H1 (cell line): ENCODE measurements around the gene CD300C. TPM values are rescaled to one million over a fixed set of nuclear protein-coding genes. Genes with fewer than 3 reads are reported as not detected.

ENCODE experiments used
- CTCF ChIA-PET: fragments of 300-600 bp; sonication (Branson Sonifier 250); formaldehyde crosslinking; loops from one replicate; lab custom pipeline; 2021; ENCODE audit not compliant: partially characterized antibody; lab: Charles Lee
- POLR2A ChIA-PET: fragments of 300-600 bp; sonication (Branson Sonifier 250); formaldehyde crosslinking; loops from one replicate; lab custom pipeline; 2021; ENCODE audit warnings: inconsistent platforms; ENCODE audit not compliant: partially characterized antibody; lab: Charles Lee
- DNase-seq, 2 experiments: peaks; one replicate each; pipeline versions ENCODE4 v3.0.0 to v3.0.0-alpha.2; 2010 to 2022; ENCODE audit warnings: low spot score in 2 of 2, low read depth in 1 of 2, mixed read lengths in 1 of 2
- FAIRE-seq: peaks from 2 replicates; lab custom pipeline; 2011; peaks lifted over from hg19 to GRCh38; lab: Jason Lieb, UNC
- H2AFZ ChIP-seq: 2 replicates; pipeline ENCODE4 v1.8.1; 2012; ENCODE audit warnings: low read length, inconsistent platforms
- H2AK5ac ChIP-seq: 2 replicates; pipeline ENCODE4 v1.6.1; 2013; ENCODE audit warnings: low read depth, low read length
- H2BK120ac ChIP-seq: replicated peaks from 2 replicates; pipeline ENCODE3; 2013; ENCODE audit warnings: low read depth, low read length, inconsistent platforms
- H2BK12ac ChIP-seq: 2 replicates; pipeline ENCODE4 v1.6.1; 2013; ENCODE audit warnings: low read depth, low read length
- H2BK15ac ChIP-seq: 2 replicates; pipeline ENCODE4 v1.6.1; 2013; ENCODE audit warnings: low read length
- H2BK20ac ChIP-seq: 2 replicates; pipeline ENCODE4 v1.6.1; 2013; ENCODE audit warnings: low read length
- H2BK5ac ChIP-seq: 2 replicates; pipeline ENCODE4 v1.6.1; 2013; ENCODE audit warnings: low read depth, low read length
- H3K14ac ChIP-seq: 2 replicates; pipeline ENCODE4 v1.6.1; 2013; ENCODE audit warnings: inconsistent platforms; ENCODE audit not compliant: insufficient read length
- H3K18ac ChIP-seq: 2 replicates; pipeline ENCODE4 v1.6.1; 2013; ENCODE audit warnings: low read length; ENCODE audit errors: extremely low read depth
- H3K23ac ChIP-seq: 2 replicates; pipeline ENCODE4 v1.6.1; 2013; ENCODE audit warnings: inconsistent platforms; ENCODE audit not compliant: insufficient read length
- H3K23me2 ChIP-seq: 2 replicates; pipeline ENCODE4 v1.6.1; 2013; ENCODE audit warnings: low read depth, low read length
- H3K27ac ChIP-seq: 2 replicates; pipeline ENCODE4 v1.6.1; 2011; ENCODE audit warnings: low read depth, low read length, inconsistent platforms
- H3K27me3 ChIP-seq, 4 experiments: replicated peaks in 1 of 4; 1 replicate in 1 of 4; 2 replicates in 3 of 4; pipeline versions ENCODE4 v1.6.1 to v1.8.1; 2011 to 2013; ENCODE audit warnings: low read length in 3 of 4, mild to moderate bottlenecking in 3 of 4, inconsistent platforms in 2 of 4, mixed read lengths in 2 of 4, moderate library complexity in 1 of 4; ENCODE audit not compliant: control insufficient read depth in 3 of 4, insufficient read depth in 3 of 4; ENCODE audit errors: extremely low read depth in 1 of 4
- H3K36me3 ChIP-seq, 4 experiments: 2 replicates each; pipeline versions ENCODE4 v1.6.1 to v1.8.1; 2011 to 2013; ENCODE audit warnings: mild to moderate bottlenecking in 4 of 4, low read length in 3 of 4, moderate library complexity in 2 of 4, control low read depth in 1 of 4, inconsistent platforms in 1 of 4; ENCODE audit not compliant: insufficient read depth in 4 of 4, control insufficient read depth in 2 of 4
- H3K4ac ChIP-seq: replicated peaks from 2 replicates; pipeline ENCODE3; 2013; ENCODE audit warnings: low read length, low read depth, mixed read lengths, inconsistent platforms; ENCODE audit not compliant: insufficient read length
- H3K4me1 ChIP-seq, 4 experiments: replicated peaks in 1 of 4; 1 replicate in 1 of 4; 2 replicates in 3 of 4; pipeline versions ENCODE4 v1.6.1 to v1.8.1; 2011 to 2013; ENCODE audit warnings: low read length in 3 of 4, inconsistent platforms in 2 of 4, mixed read lengths in 1 of 4; ENCODE audit not compliant: insufficient read depth in 4 of 4, control insufficient read depth in 3 of 4
- H3K4me2 ChIP-seq, 2 experiments: 2 replicates each; pipeline versions ENCODE4 v1.6.1 to v1.8.1; 2011 to 2013; ENCODE audit warnings: low read depth in 2 of 2, low read length in 2 of 2, control low read depth in 1 of 2, inconsistent platforms in 1 of 2, mild to moderate bottlenecking in 1 of 2; ENCODE audit not compliant: insufficient read depth in 1 of 2
- H3K4me3 ChIP-seq, 4 experiments: fragments of 200-600, 300-600 bp in 1 of 4; sonication (generic), shearing (Covaris generic), sonication (Bioruptor Twin) in 1 of 4; 2 replicates each; pipeline versions ENCODE4 v1.5.1 to v1.8.1; 2011 to 2016; ENCODE audit warnings: low read length in 4 of 4, low read depth in 3 of 4, control low read depth in 2 of 4, inconsistent platforms in 2 of 4, mild to moderate bottlenecking in 2 of 4, mixed read lengths in 1 of 4, moderate library complexity in 1 of 4; ENCODE audit not compliant: insufficient read depth in 2 of 4; ENCODE audit errors: extremely low read depth in 1 of 4
- H3K56ac ChIP-seq: replicated peaks from 2 replicates; pipeline ENCODE3; 2013; ENCODE audit warnings: low read depth, mild to moderate bottlenecking, mixed read lengths, low read length, inconsistent platforms; ENCODE audit not compliant: insufficient read length
- H3K79me1 ChIP-seq: 2 replicates; pipeline ENCODE4 v1.6.1; 2013; ENCODE audit warnings: low read depth, low read length, control low read depth
- H3K79me2 ChIP-seq, 2 experiments: 2 replicates each; pipeline versions ENCODE4 v1.6.1 to v1.8.1; 2012 to 2013; ENCODE audit warnings: low read length in 2 of 2, mild to moderate bottlenecking in 2 of 2, inconsistent platforms in 1 of 2; ENCODE audit not compliant: insufficient read depth in 2 of 2, control insufficient read depth in 1 of 2
- H3K9ac ChIP-seq, 4 experiments: replicated peaks in 1 of 4; 1 replicate in 1 of 4; 2 replicates in 3 of 4; pipeline versions ENCODE4 v1.6.1 to v1.8.1; 2011 to 2013; ENCODE audit warnings: low read depth in 3 of 4, low read length in 3 of 4, control low read depth in 2 of 4, mild to moderate bottlenecking in 2 of 4, moderate library complexity in 2 of 4, inconsistent platforms in 1 of 4; ENCODE audit errors: extremely low read depth in 1 of 4
- H3K9me3 ChIP-seq, 2 experiments: 2 replicates each; pipeline versions ENCODE4 v1.6.1 to v1.8.1; 2012 to 2013; ENCODE audit warnings: mild to moderate bottlenecking in 2 of 2, moderate library complexity in 2 of 2, control low read depth in 1 of 2, inconsistent platforms in 1 of 2, low read depth in 1 of 2, low read length in 1 of 2, mixed read lengths in 1 of 2; ENCODE audit not compliant: insufficient read depth in 2 of 2
- H4K20me1 ChIP-seq, 2 experiments: replicated peaks in 1 of 2; 2 replicates each; pipeline versions ENCODE3 to v1.8.1; 2011 to 2013; ENCODE audit warnings: inconsistent platforms in 2 of 2, low read length in 2 of 2, mild to moderate bottlenecking in 1 of 2; ENCODE audit not compliant: insufficient read depth in 2 of 2, control insufficient read depth in 1 of 2
- H4K5ac ChIP-seq: 2 replicates; pipeline ENCODE4 v1.6.1; 2013; ENCODE audit warnings: low read length, low read depth, mixed read lengths, inconsistent platforms; ENCODE audit not compliant: insufficient read length
- H4K8ac ChIP-seq: 2 replicates; pipeline ENCODE4 v1.8.0; 2013; ENCODE audit warnings: mild to moderate bottlenecking, moderate library complexity, low read length, inconsistent platforms; ENCODE audit not compliant: insufficient read depth; ENCODE audit errors: extremely low read depth
- H4K91ac ChIP-seq: replicated peaks from 2 replicates; pipeline ENCODE3; 2013; ENCODE audit warnings: low read length, mixed read lengths, inconsistent platforms; ENCODE audit not compliant: insufficient read length
- BCL11A ChIP-seq, 2 experiments: IDR thresholded peaks; one replicate each; pipeline ENCODE4 v1.6.1; 2011; ENCODE audit warnings: low read depth in 2 of 2, low read length in 2 of 2, mild to moderate bottlenecking in 2 of 2
- SIRT6 ChIP-seq: IDR thresholded peaks from one replicate; pipeline ENCODE4 v1.7.1; 2012; ENCODE audit warnings: low read length, inconsistent platforms
- TAF7 ChIP-seq: optimal IDR thresholded peaks from 2 replicates; pipeline ENCODE3; 2011; ENCODE audit warnings: low read depth, mild to moderate bottlenecking, inconsistent platforms, low read length, moderate library complexity, borderline replicate concordance
- WGBS, 2 experiments: shearing (Covaris generic) in 1 of 2; methylation state at CpG; one replicate each; pipeline versions ENCODE4 v1.1.6 to v1.1.7; 2013 to 2015; ENCODE audit warnings: low lambda C conversion rate in 2 of 2, mixed read lengths in 2 of 2, inconsistent platforms in 1 of 2, low coverage in 1 of 2, missing lambda C conversion rate in 1 of 2; ENCODE audit not compliant: insufficient replicate concordance in 2 of 2, insufficient coverage in 1 of 2, insufficient read length in 1 of 2; ENCODE audit errors: extremely low coverage in 1 of 2, missing lambda C conversion rate in 1 of 2; 5-methylcytosine and 5-hydroxymethylcytosine counted together
- polyA plus RNA-seq, 7 experiments: library from polyadenylated mRNA; depleted of rRNA in 3 of 7; stranded (reverse) in 5 of 7; unstranded in 2 of 7; fragments of >200 nt in 5 of 7; fragments of 200-250 nt in 2 of 7; gene quantifications; 1 replicate in 5 of 7; 2 replicates in 1 of 7; 4 replicates in 1 of 7; pipeline versions ENCODE4 v1.2.1 to v1.2.3, GENCODE V29; 2011 to 2013; ENCODE audit warnings: missing spikeins in 2 of 7, mixed read lengths in 2 of 7
- total RNA-seq: library from RNA; stranded (reverse); fragmentation: NEBNext Ultra II Directional; extraction: Animal tissue kit (Norgen Biotek cat#: 25700); gene quantifications from 2 replicates; pipeline ENCODE4 v1.2.1, GENCODE V29; 2021

CD300C gene
- total and polyA plus RNA-seq, 2 of the 8 experiments (the other 6 are each of a cell fraction or from before 2014, with no cell fraction given) = not detected

- 82% methylated on average over 8 of the region's 8 CpGs; no CpG with 5 or more reads in 1 of the 2 experiments for WGBS, 2 experiments
- no peak for FAIRE-seq
- no peak for TF ChIP-seq BCL11A (IDR thresholded peaks at IDR 0.05; ENCODE audit: low read depth in 2 of 2, low read length in 2 of 2)
- no peak for TF ChIP-seq TAF7
- TF ChIP-seq SIRT6 = no peak
Observed at GRCh38 chr17:74528491-74529199, 17.3 kb downstream of the CD300C start.

More at GRCh38 chr17:74528491-74529199, 17.3 kb downstream of the CD300C start:
- H2BK5ac ChIP-seq = no peak overlapping the region
- no peak overlapping the region for H2BK20ac ChIP-seq
- H2BK15ac ChIP-seq = no peak overlapping the region
- H2BK12ac ChIP-seq = no peak overlapping the region
- H3K4me2 ChIP-seq = no peak overlapping the region
- 0 out of 4 replicates have a peak, but pooled peaks cover 0 to under 1% of the 10 kb centered on the region in 2 experiments for H3K9me3 ChIP-seq
- H3K79me2 ChIP-seq = no peaks in the 10 kb centered on the region
- no peak overlapping the region for H3K56ac ChIP-seq
- POLR2A ChIA-PET = interaction anchor here (0.6 kb wide), 2 partner anchors 31 to 96 kb away, joined by 3 read pairs; no protein-coding TSS in a partner anchor
- no peak overlapping the region for H3K14ac ChIP-seq
- peaks cover 0 to 2% (median 0%) of the 10 kb centered on the region in 4 experiments; a peak in 2 of 7 replicates for H3K27me3 ChIP-seq
- no peaks in the 10 kb centered on the region for H3K36me3 ChIP-seq
- no peaks in the 10 kb centered on the region for H4K20me1 ChIP-seq
- no peaks in the 10 kb centered on the region for H3K79me1 ChIP-seq
- H3K23me2 ChIP-seq = no peaks in the 10 kb centered on the region
- no peak overlapping the region for H2BK120ac ChIP-seq
- H3K4me1 ChIP-seq = peaks cover 0 to 4% (median under 1%) of the 10 kb centered on the region in 4 experiments; a peak in 2 of 7 replicates
- no peak overlapping the region for H4K91ac ChIP-seq
- no peak for DNase-seq
- H3K4me3 ChIP-seq = no peak overlapping the region
- H3K18ac ChIP-seq = no peak overlapping the region
- no peak overlapping the region for H2AFZ ChIP-seq
- H3K23ac ChIP-seq = no peak overlapping the region
- no peak overlapping the region for H4K8ac ChIP-seq
- CTCF ChIA-PET = interaction anchor here (0.6 to 1.8 kb wide), 6 partner anchors 33 to 152 kb away, joined by 3 to 10 read pairs (median 3); no protein-coding TSS in a partner anchor
- no peak overlapping the region for H3K9ac ChIP-seq
- H3K4ac ChIP-seq = no peak overlapping the region
- H4K5ac ChIP-seq = no peak overlapping the region
- no peak overlapping the region for H2AK5ac ChIP-seq
- H3K27ac ChIP-seq = no peak overlapping the region
